ENCODE measurements around the gene BIRC6.

GRCh38 chr2:32369222-32369621, 12.4 kb downstream of the BIRC6 start:
- no peak for TF ChIP-seq CTCF (conservative IDR thresholded peaks at IDR 0.05; ENCODE audit: low read length)
- no peak for TF ChIP-seq EZH2phosphoT487 (IDR thresholded peaks at IDR 0.05; ENCODE audit: borderline replicate concordance)
